Lung (tissue), 12 donors: ENCODE measurements around the gene FAM228B. TPM values are rescaled to one million over a fixed set of nuclear protein-coding genes. Genes with fewer than 3 reads are reported as not detected.

Experiments used
- ATAC-seq: fragments of 200-7000 bp; cut with Tn5 transposase; one replicate; pipeline ENCODE4 v1.9.1; 2020; ENCODE audit warnings: moderate number of reproducible peaks; ENCODE audit not compliant: insufficient read depth, low FRiP score
- DNase-seq, 3 donors: peaks; one replicate each; pipeline ENCODE4 v3.0.0-alpha.2; 2013 to 2017
- H3K27ac ChIP-seq, 2 donors: one replicate each; pipeline ENCODE4 v1.5.1; 2013; ENCODE audit warnings: mild to moderate bottlenecking in 2 of 2, moderate library complexity in 2 of 2, control low read depth in 1 of 2, inconsistent platforms in 1 of 2, low read depth in 1 of 2, low read length in 1 of 2
- H3K27me3 ChIP-seq, 3 donors: one replicate each; pipeline ENCODE4 v1.5.1; 2013; ENCODE audit warnings: low read length in 2 of 3; ENCODE audit not compliant: control insufficient read depth in 3 of 3, insufficient read depth in 3 of 3
- H3K36me3 ChIP-seq, 4 donors: one replicate each; pipeline ENCODE4 v1.5.1; 2013; ENCODE audit warnings: low read length in 4 of 4, mild to moderate bottlenecking in 1 of 4, moderate library complexity in 1 of 4; ENCODE audit not compliant: control insufficient read depth in 4 of 4, insufficient read depth in 4 of 4
- H3K4me1 ChIP-seq, 5 donors: one replicate each; pipeline ENCODE4 v1.5.1; 2013; ENCODE audit warnings: low read length in 5 of 5, mild to moderate bottlenecking in 2 of 5, moderate library complexity in 1 of 5; ENCODE audit not compliant: control insufficient read depth in 5 of 5, insufficient read depth in 5 of 5
- H3K4me3 ChIP-seq: one replicate; pipeline ENCODE4 v1.5.1; 2013; ENCODE audit warnings: mild to moderate bottlenecking, control low read depth, moderate library complexity
- H3K9ac ChIP-seq, 2 donors: one replicate each; pipeline ENCODE4 v1.5.1; 2013; ENCODE audit warnings: low read length in 2 of 2, control low read depth in 1 of 2; ENCODE audit not compliant: insufficient read depth in 1 of 2
- H3K9me3 ChIP-seq, 4 donors: one replicate each; pipeline ENCODE4 v1.5.1; 2013; ENCODE audit warnings: low read length in 3 of 4, mild to moderate bottlenecking in 1 of 4, moderate library complexity in 1 of 4; ENCODE audit not compliant: control insufficient read depth in 4 of 4, insufficient read depth in 3 of 4
- WGBS, 2 donors: extraction: QIAGEN DNeasy Blood & Tissue Kit; methylation state at CpG; one replicate each; pipeline ENCODE4 v1.1.7; 2013; 5-methylcytosine and 5-hydroxymethylcytosine counted together
- polyA plus RNA-seq, 2 donors: library from polyadenylated mRNA; stranded (reverse); fragments of 200-250 nt; gene quantifications; one replicate each; pipeline ENCODE4 v1.2.1, GENCODE V29; 2013
- total RNA-seq, 2 donors: library from RNA; depleted of rRNA in 1 of 2; stranded (reverse); fragments of >200 nt in 1 of 2; gene quantifications; one replicate each; pipeline ENCODE4 v1.2.1, GENCODE V29; 2014 to 2021
- TF ChIP-seq, protein P1 (sequence below): IDR thresholded peaks from 2 replicates; pipeline ENCODE4 v1.5.1; 2012; ENCODE audit warnings: mild to moderate bottlenecking; ENCODE audit errors: control extremely low read depth, extremely low read depth
- donor health status: control.
- donor health status: control.
- donor health status: Bipolar disorder and iron deficiency.
- donor health status: healthy.
- donor health status: DM: yes; HTN: yes; CAD: no.

FAM228B gene
- total and polyA plus RNA-seq, 4 donors: 5.0 to 35.4 (median 22.0) TPM

DNA sequence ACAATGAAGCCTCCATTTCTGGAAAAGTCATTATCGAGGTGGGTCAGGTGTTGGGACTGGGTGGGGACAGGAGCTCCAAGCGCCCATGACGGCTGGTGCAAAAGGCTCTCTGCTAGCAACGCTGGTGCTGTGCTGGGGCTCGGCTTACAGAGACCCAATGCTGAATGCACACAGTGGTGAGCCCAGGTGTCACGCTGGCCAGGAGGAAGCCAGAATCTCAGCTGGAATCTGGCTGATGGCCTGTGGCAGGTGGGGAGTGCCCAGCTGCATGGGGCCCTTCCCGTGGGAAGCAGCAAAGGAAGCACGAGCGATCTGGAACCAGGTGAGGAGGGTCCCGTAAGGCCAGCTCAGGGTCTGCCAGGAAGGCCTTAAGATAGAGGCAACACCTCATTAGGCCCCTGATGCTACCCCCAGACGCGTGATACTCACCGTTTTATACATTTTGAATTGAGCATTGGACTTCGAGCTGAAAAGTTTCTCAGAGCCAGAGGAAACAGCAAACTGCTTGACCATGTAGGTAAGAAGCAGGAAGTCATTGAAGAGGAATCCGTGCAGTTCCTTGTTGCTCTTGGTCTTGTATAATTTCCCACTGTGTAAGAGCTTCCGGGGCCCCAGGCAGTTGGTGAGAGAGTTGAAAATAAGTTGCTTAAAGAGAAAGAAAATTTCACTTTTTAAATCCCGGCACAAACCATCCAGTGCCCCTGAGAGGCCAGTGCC, 86.3 kb downstream of the FAM228B start:
- Histone ChIP-seq H3K36me3 (peaks cover 4 to 64% (median 23%) of the 10 kb centered on the region in 4 donors), H3K9me3 (peaks cover 0 to 2% (median 0%) of the 10 kb centered on the region in 4 donors), H3K4me1 (no peaks in the 10 kb centered on the region), H3K9ac (no peak overlapping the region), H3K27me3 (no peaks in the 10 kb centered on the region), H3K4me3 (no peak overlapping the region), H3K27ac (no peak overlapping the region)
- DNase-seq (no peak), ATAC-seq (no peak)
- WGBS, 2 donors: 79 to 85% methylated on average over 17 of the region's 17 CpGs
- TF ChIP-seq, protein P1, sequence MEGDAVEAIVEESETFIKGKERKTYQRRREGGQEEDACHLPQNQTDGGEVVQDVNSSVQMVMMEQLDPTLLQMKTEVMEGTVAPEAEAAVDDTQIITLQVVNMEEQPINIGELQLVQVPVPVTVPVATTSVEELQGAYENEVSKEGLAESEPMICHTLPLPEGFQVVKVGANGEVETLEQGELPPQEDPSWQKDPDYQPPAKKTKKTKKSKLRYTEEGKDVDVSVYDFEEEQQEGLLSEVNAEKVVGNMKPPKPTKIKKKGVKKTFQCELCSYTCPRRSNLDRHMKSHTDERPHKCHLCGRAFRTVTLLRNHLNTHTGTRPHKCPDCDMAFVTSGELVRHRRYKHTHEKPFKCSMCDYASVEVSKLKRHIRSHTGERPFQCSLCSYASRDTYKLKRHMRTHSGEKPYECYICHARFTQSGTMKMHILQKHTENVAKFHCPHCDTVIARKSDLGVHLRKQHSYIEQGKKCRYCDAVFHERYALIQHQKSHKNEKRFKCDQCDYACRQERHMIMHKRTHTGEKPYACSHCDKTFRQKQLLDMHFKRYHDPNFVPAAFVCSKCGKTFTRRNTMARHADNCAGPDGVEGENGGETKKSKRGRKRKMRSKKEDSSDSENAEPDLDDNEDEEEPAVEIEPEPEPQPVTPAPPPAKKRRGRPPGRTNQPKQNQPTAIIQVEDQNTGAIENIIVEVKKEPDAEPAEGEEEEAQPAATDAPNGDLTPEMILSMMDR: no peak

DNA sequence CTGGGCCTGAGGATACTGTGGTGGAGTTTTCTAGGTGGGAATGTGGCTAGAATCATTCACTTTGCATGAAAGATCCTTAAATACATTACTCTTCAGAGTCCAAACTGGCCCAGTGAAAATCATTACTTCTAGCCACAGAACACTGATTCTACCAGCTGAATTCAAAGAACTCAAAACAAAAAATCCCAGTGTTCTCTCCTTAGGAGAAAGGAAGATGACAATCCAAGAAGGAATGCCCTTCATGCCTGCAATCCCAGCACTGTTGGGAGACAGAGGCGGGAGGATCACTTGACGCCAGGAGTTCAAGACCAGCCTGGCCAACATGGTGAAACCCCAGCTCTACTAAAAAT, 86.8 kb downstream of the FAM228B start:
- no peaks in the 10 kb centered on the region for H3K4me1 ChIP-seq
- H3K4me3 ChIP-seq: no peak overlapping the region
- ATAC-seq (no peak), DNase-seq (no peak)
- TF ChIP-seq, protein P1: no peak
- H3K27ac ChIP-seq: no peak overlapping the region
- H3K36me3 ChIP-seq: peaks cover 3 to 59% (median 21%) of the 10 kb centered on the region in 4 donors
- H3K27me3 ChIP-seq: no peaks in the 10 kb centered on the region
- H3K9me3 ChIP-seq: peaks cover 0 to 2% (median 0%) of the 10 kb centered on the region in 4 donors
- H3K9ac ChIP-seq: no peak overlapping the region
- 95 to 98% methylated on average over 2 of the region's 2 CpGs for WGBS, 2 donors

DNA sequence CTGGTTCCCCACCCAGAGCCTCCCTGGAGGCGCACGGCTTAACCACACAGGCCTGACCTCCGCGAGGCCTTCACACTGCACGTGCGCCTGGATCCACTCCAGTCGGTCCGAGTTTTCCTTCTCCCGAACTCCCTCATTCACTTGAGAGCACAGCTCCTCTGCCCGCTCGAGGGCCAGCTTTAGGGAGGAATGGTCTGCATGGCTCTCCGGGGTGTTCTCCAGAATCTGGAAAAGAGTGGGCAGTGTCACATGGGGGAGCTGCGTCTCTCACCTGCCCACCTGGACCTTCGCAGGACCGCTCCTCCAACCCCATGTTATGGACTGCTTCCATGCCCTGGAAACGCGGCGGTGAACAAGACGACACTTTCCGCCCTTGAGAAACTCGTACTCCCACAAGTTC, 87.5 kb downstream of the FAM228B start:
- no peak for DNase-seq
- Histone ChIP-seq H3K27ac (no peak overlapping the region), H3K36me3 (peaks cover 0 to 55% (median 21%) of the 10 kb centered on the region in 4 donors), H3K4me1 (no peaks in the 10 kb centered on the region), H3K9me3 (peaks cover 0 to 2% (median 0%) of the 10 kb centered on the region in 4 donors), H3K4me3 (no peak overlapping the region), H3K9ac (no peak overlapping the region), H3K27me3 (no peaks in the 10 kb centered on the region)
- TF ChIP-seq, protein P1: no peak
- WGBS, 2 donors: 97 to 98% methylated on average over 21 of the region's 21 CpGs
- ATAC-seq: no peak
